ENCODE measurements around the gene EYA4. TPM values are rescaled to one million over a fixed set of nuclear protein-coding genes. Genes with fewer than 3 reads are reported as not detected.

Gene EYA4
- total RNA-seq, 1 experiment from 2014 or later, result not detected

DNA sequence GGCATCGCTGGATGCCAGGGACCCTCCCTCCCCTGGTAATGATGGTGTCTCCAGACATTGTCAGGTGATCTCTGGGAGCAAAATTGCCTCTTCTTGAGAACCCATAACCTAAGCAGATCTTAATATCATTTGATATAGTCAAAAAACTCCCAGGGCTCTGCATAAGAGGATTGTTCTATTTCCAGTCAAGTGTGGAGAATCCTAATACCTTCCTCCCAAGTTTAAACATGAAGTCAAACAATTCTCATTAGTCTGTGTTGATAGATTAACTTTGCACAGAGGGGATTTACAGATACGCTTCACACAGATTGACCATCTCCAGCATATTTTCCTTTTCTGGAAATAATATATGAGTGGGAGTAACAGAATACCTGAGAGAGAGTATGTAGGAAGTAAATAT is 10.5 kb downstream of the EYA4 start:
- Mint-ChIP-seq H3K4me1 (ENCODE audit: insufficient read depth, unreplicated experiment) (no peaks in the 10 kb centered on the region), H3K4me3 (ENCODE audit: unreplicated experiment) (no peak overlapping the region)
- BruUV-seq (replicated peaks), result no TSS peak

DNA sequence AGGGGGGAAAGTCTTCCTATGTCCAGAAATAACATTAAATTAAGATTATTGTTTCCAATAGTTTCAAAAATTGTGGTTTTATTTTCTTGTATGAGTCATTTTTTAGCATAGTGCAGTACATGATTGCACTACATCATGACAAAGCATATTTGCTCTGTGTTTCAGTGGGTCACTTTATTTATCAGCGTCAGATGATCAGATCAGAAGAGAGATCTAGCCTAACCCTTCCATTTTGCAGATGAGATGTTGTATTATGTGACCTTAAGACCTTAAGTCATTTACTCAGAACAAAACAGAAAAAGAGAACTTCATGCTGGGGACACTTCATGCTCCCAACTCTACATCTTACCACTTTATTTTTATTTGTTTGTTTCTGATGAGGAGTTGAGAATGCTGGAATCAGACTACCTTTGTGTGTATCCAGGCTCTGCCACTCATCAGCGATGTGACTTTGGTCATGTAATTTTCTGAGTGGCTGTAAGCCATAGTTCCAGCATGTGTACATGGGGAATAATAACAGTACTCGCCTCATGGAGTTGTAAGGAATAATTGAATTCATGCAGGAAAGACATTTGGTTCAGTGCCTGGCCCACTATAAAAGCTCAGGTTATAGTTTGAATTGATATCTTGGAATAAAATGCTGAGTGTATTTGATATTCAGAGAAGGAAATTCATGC is 13.5 kb downstream of the EYA4 start:
- intact Hi-C loops (cut with micrococcal nuclease), result no loop called here
- Mint-ChIP-seq H3K36me3 (ENCODE audit: insufficient read depth, unreplicated experiment) (no peaks in the 10 kb centered on the region), H3K4me3 (ENCODE audit: unreplicated experiment) (no peak overlapping the region), H3K27ac (ENCODE audit: low read depth, unreplicated experiment) (no peak overlapping the region), H3K4me1 (ENCODE audit: insufficient read depth, unreplicated experiment) (no peaks in the 10 kb centered on the region), H3K27me3 (ENCODE audit: insufficient read depth, unreplicated experiment) (peaks cover 73% of the 10 kb centered on the region), H3K9me3 (ENCODE audit: unreplicated experiment) (no peaks in the 10 kb centered on the region)
- CTCF ChIA-PET, result no interaction called here
- BruUV-seq (replicated peaks), result no TSS peak
- TF ChIP-seq, protein P1, sequence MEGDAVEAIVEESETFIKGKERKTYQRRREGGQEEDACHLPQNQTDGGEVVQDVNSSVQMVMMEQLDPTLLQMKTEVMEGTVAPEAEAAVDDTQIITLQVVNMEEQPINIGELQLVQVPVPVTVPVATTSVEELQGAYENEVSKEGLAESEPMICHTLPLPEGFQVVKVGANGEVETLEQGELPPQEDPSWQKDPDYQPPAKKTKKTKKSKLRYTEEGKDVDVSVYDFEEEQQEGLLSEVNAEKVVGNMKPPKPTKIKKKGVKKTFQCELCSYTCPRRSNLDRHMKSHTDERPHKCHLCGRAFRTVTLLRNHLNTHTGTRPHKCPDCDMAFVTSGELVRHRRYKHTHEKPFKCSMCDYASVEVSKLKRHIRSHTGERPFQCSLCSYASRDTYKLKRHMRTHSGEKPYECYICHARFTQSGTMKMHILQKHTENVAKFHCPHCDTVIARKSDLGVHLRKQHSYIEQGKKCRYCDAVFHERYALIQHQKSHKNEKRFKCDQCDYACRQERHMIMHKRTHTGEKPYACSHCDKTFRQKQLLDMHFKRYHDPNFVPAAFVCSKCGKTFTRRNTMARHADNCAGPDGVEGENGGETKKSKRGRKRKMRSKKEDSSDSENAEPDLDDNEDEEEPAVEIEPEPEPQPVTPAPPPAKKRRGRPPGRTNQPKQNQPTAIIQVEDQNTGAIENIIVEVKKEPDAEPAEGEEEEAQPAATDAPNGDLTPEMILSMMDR (IDR thresholded peaks at IDR 0.05; ENCODE audit: unreplicated experiment), result no peak
- DNase-seq (ENCODE audit: unreplicated experiment), result peak; percentile 17
- POLR2A ChIA-PET, result no interaction called here

More for the DNA sequence above, 10.5 kb downstream of the EYA4 start:
- TF ChIP-seq, protein P1 (IDR thresholded peaks at IDR 0.05; ENCODE audit: unreplicated experiment), result no peak
- no peak for DNase-seq (ENCODE audit: unreplicated experiment)
- CTCF ChIA-PET, result interaction anchor here (0.9 kb wide), 1 partner anchor 36 kb away, joined by 5 read pairs; no protein-coding TSS in a partner anchor
- Mint-ChIP-seq H3K27ac (ENCODE audit: low read depth, unreplicated experiment) (no peak overlapping the region), H3K9me3 (ENCODE audit: unreplicated experiment) (no peaks in the 10 kb centered on the region), H3K27me3 (ENCODE audit: insufficient read depth, unreplicated experiment) (peaks cover 74% of the 10 kb centered on the region), H3K36me3 (ENCODE audit: insufficient read depth, unreplicated experiment) (no peaks in the 10 kb centered on the region)
- POLR2A ChIA-PET, result no interaction called here
- intact Hi-C loops (cut with micrococcal nuclease), result no loop called here

DNA sequence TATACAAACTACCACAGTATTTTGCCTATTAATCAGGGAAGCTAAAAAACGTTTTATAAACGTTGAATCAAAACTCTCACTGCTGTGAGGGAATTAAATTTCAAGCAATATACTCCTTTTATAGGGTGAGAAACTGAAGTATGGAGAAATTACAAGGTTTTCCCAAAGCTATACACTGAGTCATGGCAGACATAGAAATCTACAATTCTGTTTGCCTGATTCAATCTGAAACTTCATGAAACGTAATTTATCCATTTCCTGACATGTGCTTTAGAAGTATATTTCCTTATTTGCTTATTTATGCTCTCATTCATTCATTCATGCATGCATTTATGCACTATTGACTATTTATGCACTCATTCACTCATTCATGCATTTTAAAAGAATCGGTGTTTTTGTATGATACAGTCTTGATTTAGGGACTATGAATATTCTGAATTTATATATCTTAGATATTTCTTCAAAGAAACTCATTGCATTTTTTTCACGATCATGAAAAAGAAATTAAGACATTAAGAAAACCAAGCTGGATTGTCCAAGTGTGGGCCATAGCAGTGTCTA is 16.5 kb downstream of the EYA4 start:
- POLR2A ChIA-PET, result no interaction called here
- H3K9me3 Mint-ChIP-seq (ENCODE audit: unreplicated experiment), result no peaks in the 10 kb centered on the region
- no peak overlapping the region for H3K27ac Mint-ChIP-seq (ENCODE audit: low read depth, unreplicated experiment)
- DNase-seq (ENCODE audit: unreplicated experiment), result no peak
- TF ChIP-seq, protein P1 (IDR thresholded peaks at IDR 0.05; ENCODE audit: unreplicated experiment), result no peak
- CTCF ChIA-PET, result interaction anchor here (0.5 to 0.7 kb wide), 3 partner anchors 45 to 105 kb away, joined by 3 to 4 read pairs (median 4); no protein-coding TSS in a partner anchor
- H3K36me3 Mint-ChIP-seq (ENCODE audit: insufficient read depth, unreplicated experiment), result no peaks in the 10 kb centered on the region
- H3K4me3 Mint-ChIP-seq (ENCODE audit: unreplicated experiment), result no peak overlapping the region
- peaks cover 84% of the 10 kb centered on the region for H3K27me3 Mint-ChIP-seq (ENCODE audit: insufficient read depth, unreplicated experiment)
- intact Hi-C loops (cut with micrococcal nuclease), result no loop called here
- no peaks in the 10 kb centered on the region for H3K4me1 Mint-ChIP-seq (ENCODE audit: insufficient read depth, unreplicated experiment)
- BruUV-seq (replicated peaks), result no TSS peak

DNA sequence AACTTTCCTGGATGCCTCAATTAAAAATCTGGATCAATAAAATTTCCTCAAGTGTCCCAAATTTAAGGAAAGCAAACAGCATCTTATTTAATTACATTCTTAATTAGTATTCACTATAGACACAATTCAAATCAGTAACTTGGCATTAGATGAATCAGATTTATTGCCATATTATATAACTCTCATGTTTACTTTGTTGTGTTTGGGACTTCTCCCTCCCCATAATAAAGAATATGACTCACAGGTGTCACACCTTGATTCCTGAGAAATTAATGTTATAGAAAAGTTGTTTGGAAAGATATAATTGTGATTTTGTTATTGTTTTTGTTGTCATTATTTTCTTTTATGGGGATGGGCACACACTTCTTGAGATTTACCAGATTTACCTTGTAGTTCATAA is 18.4 kb downstream of the EYA4 start:
- intact Hi-C loops (cut with micrococcal nuclease), result no loop called here
- CTCF ChIA-PET, result no interaction called here
- Mint-ChIP-seq H3K4me3 (ENCODE audit: unreplicated experiment) (no peak overlapping the region), H3K27me3 (ENCODE audit: insufficient read depth, unreplicated experiment) (peaks cover 84% of the 10 kb centered on the region), H3K9me3 (ENCODE audit: unreplicated experiment) (no peaks in the 10 kb centered on the region), H3K4me1 (ENCODE audit: insufficient read depth, unreplicated experiment) (no peaks in the 10 kb centered on the region), H3K27ac (ENCODE audit: low read depth, unreplicated experiment) (no peak overlapping the region), H3K36me3 (ENCODE audit: insufficient read depth, unreplicated experiment) (no peaks in the 10 kb centered on the region)
- no peak for DNase-seq (ENCODE audit: unreplicated experiment)
- POLR2A ChIA-PET, result no interaction called here
- TF ChIP-seq, protein P1 (IDR thresholded peaks at IDR 0.05; ENCODE audit: unreplicated experiment), result no peak
- no TSS peak for BruUV-seq (replicated peaks)
